Stimulated activated naive CD4-positive, alpha-beta T cell (primary cell): ENCODE results near the gene QDPR.

ENCODE experiments used
- DNase-seq, 6 experiments: peaks; one replicate each; lab custom pipeline; 2025; lab: John Stamatoyannopoulos, UW

Gene QDPR

DNA sequence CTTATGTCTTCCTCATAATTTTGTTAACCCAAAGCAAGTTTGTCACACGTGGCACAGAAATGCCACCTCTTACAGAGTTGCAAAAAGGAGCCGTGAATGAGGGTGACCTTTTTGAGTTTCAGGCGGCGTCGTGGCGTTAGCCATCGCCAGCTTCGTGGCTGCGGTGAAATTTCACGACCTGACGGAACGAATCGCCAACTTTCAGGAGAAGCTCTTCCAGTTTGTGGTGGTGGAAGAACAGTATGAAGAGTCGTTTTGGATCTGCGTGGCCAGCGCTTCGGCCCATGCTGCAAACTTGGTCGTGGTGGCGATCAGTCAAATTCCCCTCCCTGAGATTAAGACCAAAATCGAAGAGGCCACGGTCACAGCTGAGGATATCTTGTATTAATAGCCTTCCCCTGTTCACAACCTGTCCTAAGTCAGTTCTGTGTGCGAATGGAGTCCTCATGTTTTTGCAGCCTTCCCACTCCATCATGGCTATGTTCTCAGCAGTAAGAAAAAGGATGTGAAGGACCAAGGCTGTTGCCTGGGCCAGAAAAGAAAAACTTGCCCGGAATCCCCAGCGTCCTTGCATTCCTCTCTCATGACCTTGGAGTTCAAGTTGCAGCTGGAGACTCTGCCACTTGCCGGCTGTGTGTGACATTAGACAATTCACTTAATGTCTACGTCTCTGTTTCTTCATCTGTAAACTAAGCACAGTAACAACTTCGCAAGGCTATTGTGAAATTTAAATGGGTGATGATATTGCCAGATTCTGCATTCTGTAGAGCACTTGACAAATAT, 15.0 kb upstream of the QDPR start:
- no peak for DNase-seq

DNA sequence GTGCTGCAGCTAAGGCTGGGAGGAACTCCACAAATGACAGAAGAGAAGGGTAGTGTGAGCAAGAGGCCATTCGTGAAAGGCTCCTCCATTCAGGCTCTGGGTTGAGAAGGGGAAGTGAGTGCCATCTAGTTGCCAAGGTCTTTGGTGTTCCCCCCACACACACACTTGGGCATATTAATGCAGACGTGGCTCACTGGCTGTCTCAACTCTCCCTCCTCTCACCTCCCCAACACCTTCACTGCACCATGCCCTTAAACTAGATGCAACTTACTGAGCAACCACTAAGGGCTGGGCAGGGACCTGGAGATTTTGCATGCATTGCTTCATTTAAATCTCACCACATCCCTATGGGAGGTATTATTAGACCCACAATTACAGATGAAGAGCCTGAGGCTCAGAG, 11.8 kb upstream of the QDPR start:
- no peak for DNase-seq

GRCh38 chr4:17521595-17521994, 9.7 kb upstream of the QDPR start:
- DNase-seq: no peak

DNA sequence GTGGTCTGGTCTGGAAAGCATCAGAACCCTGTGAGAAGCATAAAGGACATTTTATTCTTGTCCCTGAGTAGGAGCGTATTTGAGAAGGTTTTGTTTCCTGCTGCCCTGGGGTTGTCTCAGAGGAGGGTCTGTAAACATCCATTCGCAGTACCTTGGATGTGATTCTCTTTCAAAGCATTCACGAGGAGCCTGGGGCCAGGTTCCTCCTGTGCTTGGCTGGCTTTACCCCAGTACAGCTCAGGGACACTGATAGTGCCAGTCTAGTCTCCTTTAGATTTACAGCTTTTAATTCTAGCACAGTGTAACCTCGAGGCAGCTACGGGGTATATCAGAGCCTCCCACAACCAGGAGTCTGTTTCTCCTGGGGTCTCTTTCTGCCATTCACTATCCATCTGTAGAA, 5.8 kb upstream of the QDPR start:
- no peak for DNase-seq

DNA sequence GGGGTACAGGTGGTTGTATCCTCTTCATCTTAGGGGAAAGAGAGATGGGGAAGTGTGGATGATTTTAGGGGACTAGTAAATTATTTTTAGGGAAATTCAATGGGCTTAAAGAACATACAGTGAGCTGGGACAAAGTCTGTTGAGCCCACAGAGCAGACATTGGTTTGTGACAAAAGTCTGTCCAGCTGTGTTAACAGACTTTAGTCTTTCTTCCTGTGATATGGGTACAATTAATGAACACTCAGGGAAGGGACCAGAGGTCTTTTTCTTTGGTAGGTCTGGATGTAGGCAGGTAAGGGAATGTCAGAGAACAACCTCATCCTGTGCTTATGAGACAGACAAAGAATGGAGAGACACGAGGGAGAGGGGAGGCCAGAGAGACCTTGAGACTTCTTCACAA, 5.1 kb upstream of the QDPR start:
- no peak for DNase-seq

DNA sequence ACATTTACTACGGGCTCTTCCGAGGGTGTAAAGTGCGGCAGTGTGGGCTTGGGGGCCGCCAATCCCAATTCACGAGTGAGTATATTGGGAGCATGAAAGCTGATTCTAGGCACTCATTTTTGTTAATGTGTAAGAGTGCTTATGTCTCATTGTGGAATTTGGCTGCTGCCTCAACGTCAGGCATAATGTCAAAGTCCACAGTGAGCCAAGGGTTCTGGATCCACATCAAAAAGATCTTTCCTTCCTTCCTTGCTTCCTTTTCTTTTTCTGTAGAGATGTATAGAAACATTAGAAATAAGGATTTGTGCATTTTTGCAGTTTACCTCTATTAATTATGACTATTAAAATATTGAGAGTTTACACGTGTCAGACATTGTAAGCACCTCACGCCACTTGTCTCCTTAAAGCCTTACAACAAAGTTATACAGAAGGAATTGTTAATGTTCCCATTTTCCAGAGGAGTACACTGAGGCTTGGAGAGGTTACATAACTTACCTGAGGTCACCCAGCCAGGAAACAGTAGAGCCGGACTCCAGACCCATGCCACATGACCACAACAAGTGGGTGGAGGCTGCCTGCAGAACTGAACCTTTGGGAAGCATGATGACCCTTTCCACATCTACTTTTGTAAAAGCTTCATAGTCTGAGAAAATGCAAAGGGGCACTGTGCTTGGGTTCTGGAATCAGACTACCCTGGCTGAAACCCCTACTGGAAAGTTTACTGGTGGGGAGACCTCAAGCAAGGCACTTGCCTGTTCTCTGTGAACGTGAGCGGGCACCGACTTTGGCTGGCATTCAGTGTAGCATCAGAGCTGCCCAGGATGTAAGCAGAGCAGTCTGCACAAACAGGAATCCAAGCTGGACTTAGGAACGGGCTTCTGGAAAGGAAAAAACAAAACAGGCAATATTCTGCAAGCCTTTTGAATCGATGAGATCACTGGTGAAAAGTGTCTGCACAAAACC, 3.8 kb upstream of the QDPR start:
- DNase-seq: no peak

DNA sequence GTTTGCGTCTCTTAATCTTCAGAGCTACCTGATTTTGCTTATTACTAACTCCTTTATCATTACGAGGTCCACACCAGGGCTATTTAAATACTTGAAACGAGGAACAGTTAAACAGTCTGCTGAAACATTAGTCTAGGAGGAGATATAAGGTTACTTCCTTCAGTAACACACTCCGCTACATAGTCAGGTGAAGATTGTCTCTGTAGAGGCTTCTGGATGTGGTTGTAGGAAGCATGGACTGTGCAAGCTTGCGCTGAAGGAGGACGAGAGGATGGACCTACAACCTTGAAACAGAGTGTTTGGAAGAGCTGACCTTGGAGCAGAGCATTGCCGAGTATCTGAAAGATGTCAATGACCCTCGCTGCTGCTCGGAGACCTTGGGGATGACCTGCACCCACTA, 3.0 kb upstream of the QDPR start, which contains the start of gene CLRN2:
Gene CLRN2 (plus strand): TSS at position 301 of the 400 bp plus-strand sequence. CDS start 102 bp downstream, outside the sequence.
- DNase-seq: no peak

- no peak for DNase-seq
These were observed 1.2 kb upstream of the QDPR start for GRCh38 chr4:17512973-17513665.

- peak in 4 of 6 experiments; percentile 55 to 65 (median 61) for DNase-seq
These were observed 361 bp downstream of the QDPR start for GRCh38 chr4:17511509-17511949.

DNA sequence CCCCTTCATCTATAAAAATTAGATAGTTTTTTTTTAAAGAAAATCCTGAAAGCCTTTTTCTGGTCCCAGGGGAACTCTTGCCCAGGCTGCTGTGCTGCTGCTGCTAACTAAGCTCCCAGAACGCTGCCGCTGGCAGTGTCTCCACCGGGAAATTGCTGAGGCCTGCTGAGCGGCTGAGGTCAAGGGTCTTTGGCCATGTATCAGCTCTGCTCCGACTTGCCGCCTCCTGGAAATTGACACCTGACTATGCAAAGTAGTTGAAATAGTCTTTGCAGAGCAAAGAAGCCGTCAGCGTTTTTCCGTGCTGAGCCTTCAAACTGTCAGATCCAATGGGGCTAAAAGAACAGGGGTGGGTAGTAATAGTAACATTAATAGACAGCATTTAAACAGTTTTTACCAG, 839 bp downstream of the QDPR start:
- peak in 1 of 6 experiments; percentile 16 for DNase-seq

- no peak for DNase-seq
These were observed 1.3 kb downstream of the QDPR start for GRCh38 chr4:17510582-17510981.

DNA sequence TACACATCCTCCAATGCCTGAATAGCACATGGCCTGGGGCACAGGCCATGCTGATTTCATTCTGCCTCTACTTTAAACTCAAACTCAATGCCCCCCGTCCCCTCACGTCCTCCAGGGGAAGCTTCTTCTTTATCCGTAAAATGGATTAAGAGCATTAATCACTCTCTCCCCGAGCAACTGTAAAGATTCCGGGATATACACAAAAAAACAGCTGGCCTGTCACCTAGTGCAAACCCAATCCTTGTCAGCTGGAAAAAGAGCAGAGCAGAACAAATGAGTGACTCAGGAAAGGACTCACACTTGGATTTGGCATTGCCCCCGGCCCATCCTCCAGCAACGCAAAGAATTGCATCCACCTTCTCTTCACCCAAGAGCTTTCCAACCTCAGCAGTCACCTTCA, 7.8 kb downstream of the QDPR start:
- DNase-seq: no peak

DNA sequence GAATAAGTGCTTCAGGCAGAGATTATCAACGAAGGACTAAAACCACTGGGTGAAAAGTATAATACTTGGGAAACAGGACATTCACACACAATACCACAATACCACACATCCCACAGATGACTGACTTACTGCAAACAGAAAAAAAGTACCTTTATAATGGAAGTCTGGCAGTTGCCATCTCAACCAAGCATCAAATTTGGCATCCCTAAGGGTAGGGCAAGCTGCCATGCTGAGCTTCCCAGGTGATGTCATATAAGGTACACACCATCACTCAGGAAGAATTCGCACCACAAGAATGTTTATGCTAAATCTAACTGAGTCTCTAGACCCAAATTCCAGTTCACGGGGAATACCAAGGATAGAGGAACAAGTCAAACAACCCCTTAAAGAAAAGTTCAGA, 9.1 kb downstream of the QDPR start:
- DNase-seq: no peak

DNA sequence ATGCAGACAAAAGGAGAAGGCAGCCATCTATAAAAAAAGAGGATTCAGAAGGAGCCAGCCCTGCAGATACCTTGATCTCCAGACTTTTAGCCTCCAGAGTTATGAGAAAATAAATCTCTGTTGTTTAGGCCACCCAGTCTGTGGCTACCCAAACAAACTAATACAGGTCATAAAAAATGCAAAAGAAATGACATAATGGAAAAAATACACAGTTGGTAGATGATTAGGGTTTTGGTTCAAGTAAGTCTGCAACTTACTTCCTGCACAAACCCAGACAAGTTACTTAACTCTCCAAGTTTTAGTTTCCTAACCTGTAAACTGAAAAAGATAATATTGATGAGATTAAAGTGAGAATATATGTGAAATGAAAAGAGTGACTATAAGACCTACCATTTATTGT, 11.3 kb downstream of the QDPR start:
- DNase-seq: no peak

DNA sequence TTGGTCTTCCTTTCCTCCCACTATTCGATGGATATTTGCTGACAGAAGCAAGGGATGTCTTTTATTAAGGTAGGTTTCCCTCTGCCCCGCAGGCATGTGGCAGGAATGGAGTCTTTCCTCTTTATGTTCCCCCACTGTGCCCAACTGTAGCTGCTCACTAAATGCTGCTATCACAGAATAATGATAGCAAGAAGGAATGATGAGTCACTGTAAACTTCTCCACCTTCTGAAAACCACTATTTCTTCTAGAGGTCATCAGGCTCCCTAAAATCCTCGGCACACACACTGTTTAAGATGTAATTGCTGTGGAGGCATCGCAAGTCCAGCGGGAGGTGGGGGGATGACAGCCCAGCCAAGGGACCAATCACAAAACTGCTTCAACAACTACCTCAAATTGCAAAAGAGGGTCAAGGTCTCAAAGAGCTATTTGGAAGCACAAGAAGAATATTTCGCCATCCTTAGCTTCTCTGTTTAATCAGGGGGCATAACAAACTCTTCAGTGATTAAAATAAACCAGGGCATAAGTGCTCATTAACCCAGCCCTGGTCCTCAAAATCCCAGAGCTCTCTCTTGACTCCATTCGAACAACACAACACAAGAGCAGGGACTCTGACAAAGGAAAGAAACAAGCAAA, 13.9 kb downstream of the QDPR start:
- no peak for DNase-seq

- no peak for DNase-seq
These were observed 17.4 kb downstream of the QDPR start for GRCh38 chr4:17494258-17495190.

GRCh38 chr4:17493619-17494018, 18.3 kb downstream of the QDPR start:
- DNase-seq: no peak

DNA sequence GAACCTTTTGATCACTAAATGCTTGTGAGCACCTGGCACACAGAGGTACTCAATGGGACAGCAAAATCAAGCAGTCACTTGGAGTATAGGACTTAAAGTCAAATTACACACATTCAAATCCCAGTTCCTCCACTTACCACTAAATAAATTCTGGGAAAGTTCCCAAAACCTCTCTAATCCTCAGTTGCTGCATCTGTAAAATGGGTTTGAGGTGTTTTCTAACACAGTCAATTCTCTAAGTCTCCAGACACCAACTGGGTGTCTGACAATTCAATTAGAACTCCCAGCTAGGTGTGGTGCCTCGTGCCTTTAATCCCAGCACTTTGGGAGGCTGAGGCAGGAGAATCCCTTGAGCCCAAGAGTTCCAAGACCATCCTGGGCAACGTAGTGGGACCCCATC, 19.0 kb downstream of the QDPR start:
- no peak for DNase-seq

DNA sequence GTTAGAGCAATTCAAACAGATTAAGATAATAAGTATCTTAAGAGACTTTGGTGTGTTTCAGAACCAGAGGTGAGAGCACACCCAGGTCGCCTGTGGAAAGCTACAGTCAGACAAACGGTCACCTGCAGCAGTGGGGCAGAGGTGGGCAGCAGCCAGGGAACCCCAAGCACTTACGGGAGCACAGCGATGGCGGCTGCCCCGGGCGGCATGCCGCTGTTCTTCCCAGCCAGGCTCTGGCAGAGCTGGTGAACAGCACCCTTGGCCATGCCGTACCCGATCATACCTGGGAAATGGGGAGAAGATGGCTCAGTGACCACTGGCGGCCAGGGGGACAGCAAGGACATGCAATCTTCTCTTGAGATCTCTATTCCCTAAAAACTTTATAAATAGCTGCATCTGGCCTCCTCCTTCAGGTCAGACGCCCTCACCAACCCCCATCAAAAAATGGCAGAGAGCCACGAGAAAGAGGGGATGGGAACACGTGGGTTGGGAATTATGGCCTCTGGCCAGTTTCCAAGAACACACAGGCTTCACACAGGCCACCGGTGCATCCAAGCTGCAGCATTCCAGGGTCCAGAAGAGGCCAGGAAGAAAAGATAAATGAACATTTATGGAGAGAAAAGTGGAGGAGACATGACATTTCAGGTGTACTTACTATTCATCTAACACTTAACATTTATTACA, 19.7 kb downstream of the QDPR start:
- no peak for DNase-seq

DNA sequence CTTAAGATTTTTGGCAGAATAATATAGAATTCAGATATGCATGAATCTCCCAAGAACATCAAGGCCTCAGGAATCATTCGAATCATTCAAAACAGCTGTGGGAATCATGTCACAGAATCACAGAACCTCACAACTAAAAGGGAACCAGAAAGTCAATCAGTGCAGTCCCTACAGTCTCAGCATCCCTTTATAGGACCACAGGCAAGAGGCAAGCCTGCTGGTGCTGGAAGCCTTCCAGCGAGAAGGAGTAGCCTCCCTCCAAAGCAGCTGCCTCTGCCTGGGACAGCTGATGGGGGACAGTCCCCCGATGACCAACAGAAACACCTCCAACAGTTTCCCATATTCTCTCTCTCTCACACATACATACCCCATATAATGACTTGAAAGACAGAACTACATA, 20.7 kb downstream of the QDPR start:
- DNase-seq: no peak
